Stomach (tissue), 9 donors: Measurements from ENCODE around the gene SPART. TPM values are rescaled to one million over a fixed set of nuclear protein-coding genes. Genes with fewer than 3 reads are reported as not detected.
"Not testable (repeated sequence)": the region's sequence is repeated elsewhere in the genome, so short reads cannot be mapped to it uniquely, and the experiment has no call there.

Experiments used
- DNase-seq, 2 donors: peaks; one replicate each; pipeline versions ENCODE4 v3.0.0 to v3.0.0-alpha.2; 2013 to 2019
- H3K27ac ChIP-seq, 5 donors: fragments of 200-600 bp in 4 of 5; sonication (generic) in 4 of 5; one replicate each; pipeline ENCODE4 v1.5.1; 2013 to 2019; ENCODE audit warnings: mild to moderate bottlenecking in 1 of 5, moderate library complexity in 1 of 5
- H3K27me3 ChIP-seq, 3 donors: fragments of 200-600 bp; sonication (generic); one replicate each; pipeline ENCODE4 v1.5.1; 2017 to 2019; ENCODE audit warnings: mixed run types in 1 of 3
- H3K36me3 ChIP-seq, 4 donors: fragments of 200-600 bp; sonication (generic); 1 replicate in 3 of 4; 2 replicates in 1 of 4; pipeline ENCODE4 v1.5.1; 2016 to 2019
- H3K4me1 ChIP-seq, 4 donors: fragments of 200-600 bp; sonication (generic); one replicate each; pipeline ENCODE4 v1.5.1; 2016 to 2019
- H3K4me3 ChIP-seq, 4 donors: fragments of 200-600 bp; sonication (generic) in 3 of 4; one replicate each; pipeline ENCODE4 v1.5.1; 2016 to 2019; ENCODE audit warnings: mild to moderate bottlenecking in 1 of 4
- H3K9me3 ChIP-seq, 4 donors: fragments of 200-600 bp; sonication (generic); one replicate each; pipeline ENCODE4 v1.5.1; 2016 to 2019
- CTCF ChIP-seq, 7 experiments: fragments of 450-650 bp in 4 of 7; fragments of 200-600 bp in 3 of 7; sonication (generic) in 3 of 7; IDR thresholded peaks; one replicate each; pipeline ENCODE4 v1.5.1; 2016 to 2019; ENCODE audit warnings: antibody characterized with exemption in 7 of 7, control low read depth in 2 of 7, mild to moderate bottlenecking in 1 of 7
- EP300 ChIP-seq: sonication (generic); formaldehyde crosslinking; IDR thresholded peaks from one replicate; pipeline ENCODE4 v1.6.1; 2017; ENCODE audit warnings: antibody characterized with exemption
- POLR2A ChIP-seq, 4 donors: fragments of 450-650 bp; IDR thresholded peaks; one replicate each; pipeline ENCODE4 v1.6.1; 2016; ENCODE audit warnings: antibody characterized with exemption in 4 of 4, control low read depth in 2 of 4, mild to moderate bottlenecking in 1 of 4, moderate library complexity in 1 of 4
- POLR2AphosphoS5 ChIP-seq, 3 donors: sonication (generic); formaldehyde crosslinking; IDR thresholded peaks; one replicate each; pipeline ENCODE4 v1.6.1; 2016; ENCODE audit warnings: antibody characterized with exemption in 3 of 3
- WGBS, 5 donors: extraction: QIAGEN DNeasy Blood & Tissue Kit in 3 of 5; methylation state at CpG; one replicate each; pipeline versions ENCODE4 v1.1.5 to v1.1.7; 2013 to 2018; 5-methylcytosine and 5-hydroxymethylcytosine counted together
- intact Hi-C: fragments of 100-400 bp; cut with DNase I; formaldehyde crosslinking; loops from one replicate; pipeline ENCODE4 v1.15.1; 2023; ENCODE audit warnings: low total_unique reads
- polyA plus RNA-seq, 3 donors: library from polyadenylated mRNA; stranded (reverse); fragments of 200-250 nt; gene quantifications; one replicate each; pipeline ENCODE4 v1.2.3, GENCODE V29; 2013
- total RNA-seq, 5 donors: library from RNA; depleted of rRNA; stranded (reverse); fragments of >200 nt; gene quantifications; one replicate each; pipeline versions ENCODE4 v1.1.0 to v1.2.3, GENCODE V29; 2014 to 2016
- donor health status: healthy with polysubstance abuse.
- donor health status: Bipolar disorder and iron deficiency.
- donor health status: healthy.

SPART gene
- total and polyA plus RNA-seq, 8 donors: 6.1 to 121 (median 20.9) TPM

DNA sequence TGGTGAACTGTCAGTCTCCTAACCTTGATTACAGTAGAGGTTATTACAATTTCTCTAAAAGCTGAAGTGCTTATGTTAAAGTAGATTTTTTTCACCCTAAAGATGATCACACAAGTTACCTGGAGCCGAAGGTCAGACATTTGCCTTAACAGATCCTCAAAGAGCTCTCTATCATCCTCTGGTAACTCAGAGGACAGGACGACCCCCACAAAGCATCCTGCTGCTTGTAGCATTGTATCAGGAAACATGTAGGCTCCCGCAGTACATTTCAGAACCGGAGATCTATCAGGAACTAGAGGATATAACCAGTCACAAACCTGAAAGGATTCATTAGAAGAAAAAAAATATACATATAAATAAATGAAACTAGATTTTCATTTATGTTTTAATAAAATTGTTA, 14.9 kb downstream of the SPART start:
- Histone ChIP-seq H3K27ac (no peak overlapping the region), H3K36me3 (peaks cover 12 to 67% (median 54%) of the 10 kb centered on the region in 4 donors), H3K27me3 (no peaks in the 10 kb centered on the region), H3K9me3 (no peaks in the 10 kb centered on the region), H3K4me1 (peaks cover 0 to 46% (median 28%) of the 10 kb centered on the region in 4 donors), H3K4me3 (no peak overlapping the region)
- WGBS, 5 donors: 68 to 86% (median 78%) methylated on average over 4 of the region's 4 CpGs
- no peak for DNase-seq
- intact Hi-C loops: no loop called here
- no peak for TF ChIP-seq EP300
- TF ChIP-seq POLR2AphosphoS5 (IDR thresholded peaks at IDR 0.05): no peak
- no peak for TF ChIP-seq POLR2A (IDR thresholded peaks at IDR 0.05)
- TF ChIP-seq CTCF (IDR thresholded peaks at IDR 0.05): no peak

DNA sequence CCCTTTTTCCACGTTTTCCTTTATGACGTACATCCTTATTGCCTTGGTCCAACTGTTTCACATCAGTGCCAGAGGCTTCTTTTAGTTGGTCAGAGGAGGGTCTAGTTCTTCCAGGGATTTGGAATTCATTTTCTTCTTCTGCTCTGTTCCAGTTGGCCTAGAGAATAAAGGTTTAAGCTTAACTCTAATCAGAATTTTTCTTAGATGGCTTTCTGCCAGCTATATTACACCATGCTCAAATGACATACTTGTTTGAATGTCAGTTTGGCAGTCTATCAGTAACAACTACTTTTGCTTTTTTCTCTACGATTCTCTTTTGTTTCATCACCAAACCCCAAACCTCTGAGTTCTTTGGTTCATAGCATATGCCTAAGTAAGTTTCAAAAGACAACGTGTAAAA, 16.8 kb downstream of the SPART start:
- 61 to 72% (median 63%) methylated on average over 4 of the region's 4 CpGs for WGBS, 5 donors
- H3K27me3 ChIP-seq: no peaks in the 10 kb centered on the region
- TF ChIP-seq EP300 (no peak), CTCF (IDR thresholded peaks at IDR 0.05) (no peak), POLR2A (IDR thresholded peaks at IDR 0.05) (no peak), POLR2AphosphoS5 (IDR thresholded peaks at IDR 0.05) (no peak)
- H3K4me1 ChIP-seq: peaks cover 0 to 30% (median 20%) of the 10 kb centered on the region in 4 donors
- no peak overlapping the region for H3K4me3 ChIP-seq
- H3K36me3 ChIP-seq: peaks cover 22 to 74% (median 69%) of the 10 kb centered on the region in 4 donors
- no peak overlapping the region for H3K27ac ChIP-seq
- no peaks in the 10 kb centered on the region for H3K9me3 ChIP-seq
- intact Hi-C loops: no loop called here
- no peak for DNase-seq

DNA sequence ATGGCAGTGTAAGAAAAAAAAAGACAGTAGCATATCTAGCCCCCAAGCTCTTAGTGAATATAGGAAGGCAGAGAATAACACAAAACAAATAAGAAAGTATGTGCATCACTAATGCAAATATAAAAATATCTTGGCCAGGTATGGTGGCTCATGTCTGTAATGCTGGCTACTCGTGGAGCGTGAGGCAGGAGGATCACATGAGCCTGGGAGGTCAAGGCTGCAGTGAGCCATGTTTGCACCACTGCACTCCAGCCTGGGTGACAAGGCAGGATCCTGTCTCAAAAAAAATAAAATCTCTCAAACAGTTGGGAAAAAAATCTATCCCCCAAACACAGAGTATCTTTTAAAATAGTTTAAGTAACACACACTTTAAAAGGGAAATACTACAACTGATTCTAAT, 17.4 kb downstream of the SPART start:
- no peak for DNase-seq
- H3K27me3 ChIP-seq: no peaks in the 10 kb centered on the region
- TF ChIP-seq CTCF (IDR thresholded peaks at IDR 0.05) (no peak), POLR2A (IDR thresholded peaks at IDR 0.05) (no peak), EP300 (no peak), POLR2AphosphoS5 (IDR thresholded peaks at IDR 0.05) (no peak)
- WGBS, 5 donors: 78 to 98% (median 85%) methylated on average over 2 of the region's 2 CpGs
- peaks cover 0 to 25% (median 16%) of the 10 kb centered on the region in 4 donors for H3K4me1 ChIP-seq
- intact Hi-C loops: no loop called here
- no peak overlapping the region for H3K4me3 ChIP-seq
- H3K36me3 ChIP-seq: peaks cover 27 to 77% (median 72%) of the 10 kb centered on the region in 4 donors
- H3K27ac ChIP-seq: no peak overlapping the region
- no peaks in the 10 kb centered on the region for H3K9me3 ChIP-seq

- H3K9me3 ChIP-seq: no peaks in the 10 kb centered on the region
- intact Hi-C loops: no loop called here
- H3K4me3 ChIP-seq: no peak overlapping the region
- no peak for DNase-seq
- WGBS, 5 donors: 69 to 87% (median 80%) methylated on average over 1 of the region's 1 CpG
- H3K27me3 ChIP-seq: no peaks in the 10 kb centered on the region
- no peak overlapping the region for H3K27ac ChIP-seq
- peaks cover 0 to 6% (median 0%) of the 10 kb centered on the region in 4 donors for H3K4me1 ChIP-seq
- no peak for TF ChIP-seq CTCF (IDR thresholded peaks at IDR 0.05)
- TF ChIP-seq EP300: no peak
- TF ChIP-seq POLR2A (IDR thresholded peaks at IDR 0.05): no peak
- TF ChIP-seq POLR2AphosphoS5 (IDR thresholded peaks at IDR 0.05): no peak
- peaks cover 30 to 91% (median 87%) of the 10 kb centered on the region in 4 donors for H3K36me3 ChIP-seq
Observed at GRCh38 chr13:36325912-36326311, 20.3 kb downstream of the SPART start.

DNA sequence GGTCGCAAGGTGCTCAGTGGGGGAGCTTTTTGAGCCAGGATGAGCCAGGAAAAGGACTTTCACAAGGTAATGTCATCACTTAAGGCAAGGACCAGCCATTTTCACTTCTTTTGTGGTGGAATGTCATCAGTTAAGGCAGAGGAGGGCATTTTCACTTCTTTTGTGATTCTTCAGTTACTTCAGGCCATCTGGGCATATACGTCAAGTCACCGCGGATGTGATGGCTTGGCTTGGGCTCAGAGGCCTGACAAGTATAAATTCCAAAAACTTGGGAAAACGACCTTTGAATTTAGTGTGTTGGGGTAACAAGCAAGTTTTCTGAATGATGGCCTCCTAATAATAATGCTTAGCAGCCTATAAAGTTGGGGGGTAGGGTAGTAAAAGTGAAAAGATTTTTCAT, 21.3 kb downstream of the SPART start:
- H3K27me3 ChIP-seq, H3K9me3 ChIP-seq, H3K27ac ChIP-seq, DNase-seq, intact Hi-C loops, H3K4me3 ChIP-seq, H3K4me1 ChIP-seq: not testable (repeated sequence)
- 72 to 88% (median 83%) methylated on average over 5 of the region's 5 CpGs for WGBS, 5 donors
- peaks cover 30 to 81% (median 76%) of the 10 kb centered on the region in 4 donors for H3K36me3 ChIP-seq
